GM21737 (cell line): ENCODE data around the gene NOSTRIN.
"Not testable (repeated sequence)": the region's sequence is repeated elsewhere in the genome, so short reads cannot be mapped to it uniquely, and the experiment has no call there.

ENCODE experiments used
- ATAC-seq: cut with Tn5 transposase; IDR thresholded peaks from one replicate; pipeline ENCODE4 v1.9.1; 2021; ENCODE audit warnings: mild to moderate bottlenecking, moderate library complexity; ENCODE audit not compliant: unreplicated experiment

NOSTRIN gene

DNA sequence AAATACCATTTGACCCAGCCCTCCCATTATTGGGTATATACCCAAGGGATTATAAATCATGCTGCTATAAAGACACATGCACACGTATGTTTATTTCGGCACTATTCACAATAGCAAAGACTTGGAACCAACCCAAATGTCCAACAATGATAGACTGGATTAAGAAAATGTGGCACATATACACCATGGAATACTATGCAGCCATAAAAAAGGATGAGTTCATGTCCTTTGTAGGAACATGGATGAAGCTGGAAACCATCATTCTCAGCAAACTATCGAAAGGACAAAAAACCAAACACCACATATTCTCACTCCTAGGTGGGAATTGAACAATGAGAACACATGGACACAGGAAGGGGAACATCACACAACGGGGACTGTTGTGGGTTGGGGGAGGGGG is 68.4 kb downstream of the NOSTRIN start:
- not testable (repeated sequence) for ATAC-seq

DNA sequence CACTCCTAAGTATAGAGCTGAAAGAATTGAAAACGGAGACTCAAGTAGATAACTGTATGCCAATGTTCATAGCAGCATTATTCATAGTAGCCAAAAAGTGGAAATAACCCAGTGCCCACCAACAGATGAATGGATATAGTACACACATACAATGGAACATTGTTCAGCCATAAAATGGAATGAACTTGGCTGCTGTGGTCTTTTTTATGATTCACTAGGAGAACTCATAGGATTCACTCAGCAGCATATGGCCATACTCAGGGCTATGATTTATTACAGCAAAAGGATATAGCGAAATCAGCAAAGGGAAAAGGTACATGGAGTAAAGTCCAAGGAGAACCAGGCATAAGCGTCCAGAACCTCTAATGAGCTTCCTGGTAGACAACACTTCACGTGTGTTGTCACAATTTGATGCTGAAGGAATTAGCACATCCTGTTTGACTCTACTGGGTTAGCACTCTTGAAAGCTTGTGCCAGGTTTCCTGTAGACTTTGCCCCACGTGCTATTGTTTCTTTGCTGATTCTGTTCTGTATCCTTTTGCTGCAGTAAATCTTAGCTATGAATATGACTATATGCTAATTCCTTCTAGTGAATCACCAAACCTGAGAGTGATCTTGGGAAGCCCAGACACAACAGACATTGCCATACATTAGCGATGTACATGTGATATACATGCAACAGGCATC is 72.1 kb downstream of the NOSTRIN start:
- no peak for ATAC-seq

DNA sequence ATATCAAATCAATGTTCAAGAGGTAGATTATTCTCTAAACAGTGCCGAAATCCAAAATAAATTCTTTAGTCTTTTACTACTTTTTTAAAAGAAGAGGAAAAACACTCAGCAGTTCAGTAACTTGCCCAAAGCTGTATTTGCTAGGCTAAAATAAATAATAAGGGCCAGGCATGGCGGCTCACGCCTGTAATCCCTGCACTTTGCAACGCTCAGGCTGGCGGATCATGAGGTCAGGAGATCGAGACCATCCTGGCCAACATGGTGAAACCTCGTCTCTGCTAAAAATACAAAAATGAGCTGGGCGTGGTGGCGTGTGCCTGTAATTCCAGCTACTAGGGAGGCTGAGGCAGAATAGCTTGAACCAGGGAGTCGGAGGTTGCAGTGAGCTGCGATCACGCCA is 79.7 kb downstream of the NOSTRIN start:
- not testable (repeated sequence) for ATAC-seq

DNA sequence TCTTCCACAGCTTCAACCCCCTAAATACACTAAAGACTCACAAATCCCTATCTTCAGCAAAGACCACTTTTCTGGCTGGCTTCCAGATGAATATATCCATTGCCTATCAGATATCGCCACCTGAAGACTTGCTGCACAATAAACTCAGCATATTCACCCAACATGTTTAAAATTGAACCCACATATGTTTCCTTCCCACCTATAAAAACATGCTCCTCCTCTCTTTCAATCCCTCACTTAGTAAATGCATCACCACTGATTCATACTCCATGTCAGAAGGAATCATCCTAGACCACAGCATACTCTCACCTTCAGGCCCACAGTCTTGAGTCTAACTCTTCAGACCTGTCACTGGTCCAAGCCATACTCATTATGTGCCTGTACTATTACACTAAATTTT is 82.5 kb downstream of the NOSTRIN start:
- no peak for ATAC-seq

DNA sequence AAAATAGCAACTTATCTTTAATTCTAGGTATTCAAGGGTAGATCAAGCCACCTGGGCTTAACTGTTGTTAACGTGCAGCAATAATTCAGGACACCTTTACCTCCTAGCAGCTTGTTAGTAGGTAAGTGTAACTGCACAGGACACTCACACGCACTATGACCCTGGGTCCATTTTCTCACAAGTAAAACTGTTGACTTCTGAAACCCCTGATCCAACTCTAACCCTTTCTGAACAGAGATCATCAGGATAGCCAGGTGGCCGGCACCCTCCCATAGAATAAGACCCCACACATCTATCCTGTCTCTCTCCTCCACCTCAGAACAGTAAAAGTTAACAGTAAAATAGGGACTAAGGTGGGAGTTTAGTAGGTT is 87.2 kb downstream of the NOSTRIN start:
- ATAC-seq: no peak

DNA sequence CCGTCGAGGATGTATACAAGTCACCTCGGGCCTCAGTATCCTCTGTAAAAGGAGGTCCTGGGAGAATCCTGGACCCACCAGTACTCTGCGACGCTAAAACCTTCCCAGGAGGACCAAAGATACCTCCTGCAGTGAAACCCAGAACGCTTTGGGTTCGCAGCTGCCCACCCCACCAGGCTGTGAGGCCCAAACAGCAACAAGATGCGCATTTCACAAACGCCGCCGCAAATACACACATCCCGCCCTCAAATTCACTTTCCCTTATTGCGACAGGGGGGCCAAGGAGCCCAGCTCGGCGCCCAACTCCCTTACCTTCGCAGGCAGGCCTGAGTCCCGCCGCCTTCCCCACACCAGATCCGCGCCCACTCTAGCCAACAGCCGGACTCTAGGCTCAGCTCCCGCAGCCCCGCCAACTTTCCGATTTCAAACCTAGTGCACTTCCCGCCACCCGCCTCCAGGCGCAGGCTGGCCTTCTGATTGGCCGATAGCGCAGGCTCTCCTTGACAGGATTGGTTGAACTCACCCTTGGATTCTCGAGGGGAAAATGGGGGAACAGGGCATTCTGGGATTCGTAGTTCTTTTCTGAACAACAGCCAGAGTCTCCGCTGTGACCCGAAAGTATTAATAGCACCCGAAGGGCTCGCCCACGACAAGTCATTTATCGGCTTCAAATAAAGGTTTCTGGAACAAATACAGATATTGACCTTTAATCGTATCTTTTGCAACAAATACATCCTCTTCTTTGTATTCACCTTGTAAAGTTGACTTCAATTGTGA is 87.8 kb downstream of the NOSTRIN start, which contains the start of gene SPC25:
Gene SPC25, minus strand, starts transcription at position 425 of the 777 bp plus-strand sequence. CDS start 911 bp downstream, outside the sequence.
- ATAC-seq: peak; percentile 100

DNA sequence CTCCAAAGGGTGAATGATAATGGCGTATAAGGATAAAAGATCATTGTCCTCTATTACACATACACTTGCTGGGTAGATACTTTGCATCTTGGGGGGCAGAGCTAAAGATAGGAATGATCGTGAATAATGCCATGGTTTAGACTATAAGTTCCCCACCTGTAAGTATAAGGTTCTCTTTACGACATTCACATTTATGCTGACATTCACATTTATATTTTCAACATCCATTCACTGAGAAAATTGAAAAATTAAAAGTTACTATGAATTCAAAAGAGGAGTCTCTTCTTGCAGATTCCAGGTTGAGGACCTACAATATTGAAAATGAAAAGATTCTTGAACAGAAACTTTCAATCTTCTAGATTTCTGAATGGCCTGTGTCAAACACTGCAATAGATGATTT is 89.9 kb downstream of the NOSTRIN start:
- no peak for ATAC-seq

DNA sequence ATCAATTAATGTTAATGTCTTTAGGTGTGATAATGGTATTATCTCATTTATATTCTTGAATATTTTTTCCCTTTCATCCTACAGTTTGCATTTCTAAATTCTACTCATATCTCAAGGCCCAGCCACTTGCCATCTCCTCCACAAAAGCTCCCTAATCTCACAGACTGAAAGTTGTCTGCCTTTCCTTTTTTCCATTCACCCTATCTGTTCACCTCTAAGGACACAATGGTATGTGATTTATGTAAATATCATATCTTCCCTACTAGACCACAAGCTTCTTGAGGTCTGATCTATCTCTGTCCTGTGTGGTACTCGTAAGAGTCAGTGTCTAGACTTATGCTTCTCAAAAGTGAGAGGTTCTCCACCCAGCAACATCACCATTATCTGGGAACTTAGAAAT is 91.7 kb downstream of the NOSTRIN start:
- ATAC-seq: no peak

DNA sequence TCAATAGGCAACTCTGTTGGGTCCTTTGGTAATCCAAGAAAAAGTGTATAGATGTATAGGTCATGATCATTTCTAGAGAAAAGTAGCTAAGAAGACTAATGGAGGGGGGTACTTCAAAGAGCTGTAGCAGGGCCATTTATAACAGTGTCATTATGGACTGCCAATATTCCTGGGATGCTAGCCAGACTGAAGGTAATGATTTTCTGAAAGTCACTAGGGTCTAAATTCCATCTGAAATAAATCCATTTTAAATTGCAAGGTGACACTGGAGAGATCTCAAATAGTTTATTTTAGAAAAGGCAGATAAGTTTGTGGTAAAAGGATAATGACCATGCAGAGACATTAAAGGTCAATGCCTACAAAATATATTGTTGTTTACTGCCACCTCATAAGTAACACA is 92.3 kb downstream of the NOSTRIN start:
- ATAC-seq: no peak

DNA sequence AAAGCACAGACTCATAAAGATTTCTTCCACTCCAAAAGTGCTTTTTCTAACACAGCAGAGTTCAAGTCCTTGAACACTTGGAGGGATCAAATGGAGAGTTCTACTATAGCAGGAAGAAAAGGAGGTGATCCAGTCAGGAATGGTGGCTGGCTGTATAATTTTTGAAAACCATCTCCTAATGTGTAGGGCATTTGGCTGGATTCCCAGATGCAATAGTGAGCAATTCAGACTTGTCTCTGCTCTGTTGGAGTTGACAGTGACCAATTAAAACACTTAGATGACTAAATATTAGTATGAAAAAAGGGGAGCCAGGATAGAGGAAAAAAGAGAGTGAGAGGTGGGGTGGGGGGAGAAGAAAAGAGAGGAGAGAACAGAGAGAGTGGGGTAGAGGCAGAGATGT is 93.3 kb downstream of the NOSTRIN start:
- ATAC-seq: no peak

DNA sequence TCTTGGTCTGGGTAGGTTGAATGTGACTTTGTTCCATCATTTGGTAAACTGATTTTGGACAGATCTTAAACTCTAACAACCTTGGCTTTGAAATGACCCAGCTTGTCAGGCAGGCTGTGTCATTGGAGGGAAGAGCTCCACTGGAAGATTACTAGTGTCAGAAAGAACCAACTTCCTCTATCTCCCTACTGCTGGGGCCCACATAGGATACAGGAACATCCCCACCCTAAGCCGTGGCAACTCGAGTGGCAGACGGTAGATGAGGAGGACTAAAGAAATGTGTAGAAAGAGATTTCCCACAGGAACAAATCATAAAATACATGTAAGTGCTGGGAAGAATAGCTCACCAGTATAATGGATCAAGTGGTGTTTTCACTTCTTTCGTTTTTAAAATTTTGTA is 94.3 kb downstream of the NOSTRIN start:
- ATAC-seq: no peak

DNA sequence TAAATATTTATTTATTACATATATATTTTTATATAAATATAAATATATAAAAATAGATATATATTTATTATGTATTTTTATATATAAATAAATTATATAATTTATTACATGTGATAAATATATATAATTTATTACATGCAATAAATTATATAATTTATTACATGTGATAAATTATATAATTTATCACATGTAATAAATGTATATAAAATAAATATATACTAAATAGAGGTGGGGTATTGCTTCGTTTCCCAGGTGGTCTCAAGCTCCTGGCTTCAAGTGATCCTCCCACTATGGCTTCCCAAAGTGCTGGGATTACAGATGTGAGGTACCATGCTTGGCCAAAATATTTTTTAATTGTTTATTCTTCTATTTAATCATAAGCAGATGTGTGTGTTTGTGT is 95.0 kb downstream of the NOSTRIN start:
- no peak for ATAC-seq

DNA sequence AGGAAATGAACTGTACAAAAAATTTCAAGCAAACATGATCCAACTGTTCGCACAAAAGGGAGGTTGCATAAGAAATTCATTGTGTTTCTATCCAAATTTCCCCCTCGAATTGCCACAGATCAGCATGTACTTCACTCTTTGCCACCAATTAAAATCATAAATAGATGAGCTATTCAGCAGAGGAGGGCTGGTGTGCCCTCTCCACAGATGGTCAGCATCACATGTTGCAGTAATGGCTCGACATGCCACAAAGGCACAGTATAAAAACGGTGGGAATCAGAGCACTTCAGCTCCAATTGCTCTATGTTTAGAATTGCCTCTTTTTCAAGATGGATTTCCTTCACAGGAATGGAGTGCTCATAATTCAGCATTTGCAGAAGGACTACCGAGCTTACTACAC is 98.6 kb downstream of the NOSTRIN start, which contains the start of gene G6PC2:
Gene G6PC2, plus strand, starts transcription at position 289 of the 400 bp plus-strand sequence. Its CDS starts 41 bp downstream, at position 330.
- no peak for ATAC-seq

DNA sequence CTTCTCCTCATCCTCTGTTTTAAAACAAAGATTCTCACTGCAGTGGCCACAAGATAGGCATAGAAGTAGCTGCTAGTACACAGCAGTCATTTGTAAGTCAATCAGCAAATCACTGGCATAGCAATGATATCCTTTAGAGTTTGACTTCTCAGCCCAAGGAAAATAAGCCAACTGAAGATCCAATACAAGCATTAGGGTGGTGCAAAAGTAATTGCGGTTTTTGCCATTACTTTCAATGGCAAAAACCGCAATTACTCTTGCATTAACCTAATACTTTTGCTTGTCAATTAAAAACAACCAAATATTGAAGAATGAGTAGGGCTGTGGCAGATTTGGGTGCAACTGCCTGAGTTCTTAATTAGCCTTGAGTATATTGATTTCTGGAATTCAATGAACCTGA is 101.5 kb downstream of the NOSTRIN start:
- no peak for ATAC-seq

DNA sequence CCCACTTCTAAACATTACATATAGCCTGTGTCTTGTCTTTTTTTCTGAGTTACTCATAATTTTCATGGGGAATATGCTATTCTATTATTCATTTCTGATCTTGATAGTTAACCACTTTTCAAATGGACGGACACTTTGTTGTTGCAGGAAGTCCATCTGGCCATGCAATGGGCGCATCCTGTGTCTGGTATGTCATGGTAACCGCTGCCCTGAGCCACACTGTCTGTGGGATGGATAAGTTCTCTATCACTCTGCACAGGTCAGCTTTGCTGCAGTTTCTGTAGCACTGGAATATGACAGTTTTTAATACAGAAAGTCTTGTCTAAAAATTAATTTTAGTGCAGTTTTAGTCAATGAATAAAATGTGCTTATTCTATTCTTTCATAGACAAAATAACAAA is 101.9 kb downstream of the NOSTRIN start:
- no peak for ATAC-seq

DNA sequence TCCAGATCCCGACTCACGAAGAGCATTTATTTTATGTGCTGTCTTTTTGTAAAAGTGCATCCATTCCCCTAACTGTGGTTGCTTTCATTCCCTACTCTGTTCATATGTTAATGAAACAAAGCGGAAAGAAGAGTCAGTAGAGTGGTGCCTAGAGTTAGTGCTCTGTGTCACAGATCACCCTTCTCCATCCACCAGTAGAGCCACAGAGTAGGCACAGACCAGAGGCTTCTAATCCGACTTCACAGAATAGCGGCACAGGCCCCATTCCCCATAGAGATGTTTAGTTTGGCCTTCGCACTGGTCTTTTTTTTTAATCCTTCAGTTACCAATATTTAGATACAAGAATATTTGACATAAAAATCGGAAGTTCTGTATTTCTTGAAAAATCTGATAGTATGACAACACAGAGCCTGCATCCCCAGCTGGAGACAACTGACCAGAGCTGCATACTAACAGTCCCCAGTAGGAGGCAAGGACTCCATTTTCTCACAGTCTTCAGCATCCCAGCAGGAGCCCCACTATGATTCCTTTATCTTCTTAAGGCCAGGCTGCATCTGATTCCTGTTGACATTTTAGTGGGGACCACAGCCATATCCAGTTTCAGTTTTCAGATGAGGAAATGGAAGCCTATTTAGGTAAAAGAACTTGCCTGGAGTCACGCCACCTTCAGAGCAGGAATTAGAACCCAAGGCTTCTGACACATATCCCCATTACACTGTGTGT is 105.7 kb downstream of the NOSTRIN start:
- ATAC-seq: no peak

DNA sequence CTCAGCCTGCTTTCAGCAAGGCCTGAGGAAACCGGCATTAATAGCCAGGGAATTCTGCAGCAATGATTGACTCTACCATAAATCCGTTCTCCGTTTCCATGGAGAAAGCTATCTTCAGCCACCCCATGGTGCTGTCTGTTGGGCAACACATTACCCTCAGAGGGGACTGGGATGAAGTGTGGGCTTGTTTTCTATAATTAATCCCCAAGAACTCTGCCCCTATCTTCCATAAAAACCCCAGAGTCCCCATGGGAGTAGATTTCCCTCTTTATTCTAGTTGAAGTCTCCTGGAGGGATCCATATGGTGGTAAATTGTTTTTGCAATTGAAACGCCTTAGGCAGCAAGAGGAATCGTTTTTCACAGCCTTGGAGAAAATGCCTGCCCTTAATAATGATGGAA is 107.9 kb downstream of the NOSTRIN start:
- ATAC-seq: no peak

DNA sequence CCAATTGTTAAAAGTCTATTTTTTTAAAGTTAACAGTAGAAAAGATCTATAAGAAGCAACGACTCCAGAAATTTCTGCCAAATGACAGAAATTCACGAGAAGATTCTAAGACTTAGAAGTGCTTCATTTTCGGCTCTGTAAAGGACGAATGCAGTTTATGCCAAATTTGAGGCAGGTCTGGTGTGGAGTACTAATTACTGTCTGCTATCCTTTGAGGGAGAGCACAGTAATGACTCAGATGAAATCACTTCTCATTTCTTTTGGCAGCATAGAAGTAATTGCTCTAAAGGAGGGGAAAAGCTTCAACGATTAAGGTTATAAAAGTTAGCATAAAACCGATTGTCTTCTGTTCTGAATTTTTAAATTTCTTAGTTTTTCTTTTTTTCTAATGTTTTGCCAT is 110.0 kb downstream of the NOSTRIN start:
- ATAC-seq: no peak

DNA sequence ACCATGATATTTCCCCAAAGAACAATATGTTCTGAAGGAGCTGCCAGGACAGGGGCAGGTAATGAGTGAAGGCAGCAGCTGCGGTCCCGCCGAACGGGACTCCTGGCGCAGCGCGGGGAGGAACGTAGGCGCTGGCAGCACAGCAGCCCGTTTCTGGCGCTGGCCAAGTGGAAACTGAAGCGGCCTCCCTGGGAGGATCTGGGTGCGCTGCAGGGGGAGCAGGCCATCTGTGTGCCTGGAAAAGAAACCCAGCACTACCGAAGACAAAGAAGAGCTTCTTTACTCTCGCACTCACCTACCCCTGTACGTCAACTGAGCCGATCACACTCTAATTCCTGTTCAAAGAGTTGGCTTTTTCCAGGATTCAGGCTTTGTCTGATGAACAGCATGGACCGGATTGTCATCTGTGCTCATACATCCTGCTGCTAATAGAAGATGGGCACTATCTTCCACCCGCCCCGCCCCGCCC is 110.5 kb downstream of the NOSTRIN start:
- no peak for ATAC-seq

DNA sequence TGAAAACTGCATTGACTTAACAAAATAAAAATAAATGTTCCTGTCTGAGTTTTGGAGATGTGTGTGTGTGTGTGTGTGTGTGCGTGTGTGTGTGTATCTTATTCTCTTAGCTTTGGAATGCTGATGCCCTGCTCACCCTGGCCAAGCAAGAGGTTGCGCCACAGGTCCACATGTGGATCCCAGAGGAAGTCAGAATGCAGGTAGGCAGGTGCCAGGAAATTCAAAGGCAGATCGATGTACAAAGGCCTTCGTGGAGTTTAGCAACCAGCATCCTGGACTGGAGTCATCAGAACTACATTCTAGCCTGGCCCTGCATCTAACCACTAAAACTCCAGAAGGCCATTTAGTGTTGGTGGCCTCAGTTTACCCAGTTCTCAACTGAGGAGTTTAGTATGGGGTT is 111.1 kb downstream of the NOSTRIN start:
- no peak for ATAC-seq
